HepG2 (cell line): Measurements from ENCODE around the gene PLGRKT. TPM values are rescaled to one million over a fixed set of nuclear protein-coding genes. Genes with fewer than 3 reads are reported as not detected.

Experiments used
- CBX2 ChIP-seq, 2 experiments: fragments of 200-600 bp in 1 of 2; sonication (generic); formaldehyde crosslinking in 1 of 2; IDR thresholded peaks; 2 replicates each; pipeline versions ENCODE4 v1.7.0 to v1.8.1; 2018 to 2022; ENCODE audit warnings: low read depth in 2 of 2, low read length in 1 of 2, mild to moderate bottlenecking in 1 of 2, missing genetic modification reagents in 1 of 2
- NR2C2 ChIP-seq: sonication (generic); formaldehyde crosslinking; IDR thresholded peaks from 2 replicates; pipeline ENCODE4 v1.4.0; 2020; ENCODE audit warnings: missing genetic modification reagents, mild to moderate bottlenecking, moderate library complexity, borderline replicate concordance
- RARA ChIP-seq: IDR thresholded peaks from 2 replicates; pipeline ENCODE4 v1.6.1; 2016; ENCODE audit warnings: missing genetic modification reagents, missing compliant biosample characterization
- RORA ChIP-seq: sonication (generic); formaldehyde crosslinking; IDR thresholded peaks from 2 replicates; pipeline ENCODE4 v1.5.0; 2020; ENCODE audit warnings: mild to moderate bottlenecking, missing genetic modification reagents, moderate library complexity
- ZNF761 ChIP-seq: sonication (generic); formaldehyde crosslinking; conservative IDR thresholded peaks from 2 replicates; pipeline ENCODE4 v1.4.0; 2020; ENCODE audit warnings: mild to moderate bottlenecking, missing genetic modification reagents
- polyA plus RNA-seq, 8 experiments: library from polyadenylated mRNA; depleted of rRNA in 3 of 8; stranded (reverse) in 7 of 8; unstranded in 1 of 8; fragments of >200 nt; fragmentation: Illumina TruSeq in 4 of 8; extraction: Trizol in 4 of 8; gene quantifications; 2 replicates each; pipeline versions ENCODE4 v1.2.1 to v1.2.3, GENCODE V29; 2011 to 2016; ENCODE audit warnings: low read depth in 4 of 8, missing spikeins in 1 of 8, mixed read lengths in 1 of 8; ENCODE audit not compliant: insufficient read depth in 1 of 8
- total RNA-seq, 5 experiments: library from RNA; depleted of rRNA; stranded (reverse); fragments of >200 nt; fragmentation: Illumina TruSeq; extraction: Trizol; gene quantifications; 2 replicates each; pipeline ENCODE4 v1.2.3, GENCODE V29; 2016; ENCODE audit warnings: low read depth in 1 of 5
- TF ChIP-seq, protein P1 (sequence below): sonication (generic); formaldehyde crosslinking; IDR thresholded peaks from one replicate; pipeline ENCODE4 v1.5.1; 2020; ENCODE audit warnings: mild to moderate bottlenecking, missing genetic modification reagents; ENCODE audit errors: not compliant biosample characterization

Gene PLGRKT
- total and polyA plus RNA-seq, 2 of the 13 experiments (the other 11 are each of a cell fraction or from before 2014, with no cell fraction given) = 5.0 to 15.8 TPM

GRCh38 chr9:5455181-5455580, 17.5 kb upstream of the PLGRKT start (continued):
- TF ChIP-seq, protein P1, sequence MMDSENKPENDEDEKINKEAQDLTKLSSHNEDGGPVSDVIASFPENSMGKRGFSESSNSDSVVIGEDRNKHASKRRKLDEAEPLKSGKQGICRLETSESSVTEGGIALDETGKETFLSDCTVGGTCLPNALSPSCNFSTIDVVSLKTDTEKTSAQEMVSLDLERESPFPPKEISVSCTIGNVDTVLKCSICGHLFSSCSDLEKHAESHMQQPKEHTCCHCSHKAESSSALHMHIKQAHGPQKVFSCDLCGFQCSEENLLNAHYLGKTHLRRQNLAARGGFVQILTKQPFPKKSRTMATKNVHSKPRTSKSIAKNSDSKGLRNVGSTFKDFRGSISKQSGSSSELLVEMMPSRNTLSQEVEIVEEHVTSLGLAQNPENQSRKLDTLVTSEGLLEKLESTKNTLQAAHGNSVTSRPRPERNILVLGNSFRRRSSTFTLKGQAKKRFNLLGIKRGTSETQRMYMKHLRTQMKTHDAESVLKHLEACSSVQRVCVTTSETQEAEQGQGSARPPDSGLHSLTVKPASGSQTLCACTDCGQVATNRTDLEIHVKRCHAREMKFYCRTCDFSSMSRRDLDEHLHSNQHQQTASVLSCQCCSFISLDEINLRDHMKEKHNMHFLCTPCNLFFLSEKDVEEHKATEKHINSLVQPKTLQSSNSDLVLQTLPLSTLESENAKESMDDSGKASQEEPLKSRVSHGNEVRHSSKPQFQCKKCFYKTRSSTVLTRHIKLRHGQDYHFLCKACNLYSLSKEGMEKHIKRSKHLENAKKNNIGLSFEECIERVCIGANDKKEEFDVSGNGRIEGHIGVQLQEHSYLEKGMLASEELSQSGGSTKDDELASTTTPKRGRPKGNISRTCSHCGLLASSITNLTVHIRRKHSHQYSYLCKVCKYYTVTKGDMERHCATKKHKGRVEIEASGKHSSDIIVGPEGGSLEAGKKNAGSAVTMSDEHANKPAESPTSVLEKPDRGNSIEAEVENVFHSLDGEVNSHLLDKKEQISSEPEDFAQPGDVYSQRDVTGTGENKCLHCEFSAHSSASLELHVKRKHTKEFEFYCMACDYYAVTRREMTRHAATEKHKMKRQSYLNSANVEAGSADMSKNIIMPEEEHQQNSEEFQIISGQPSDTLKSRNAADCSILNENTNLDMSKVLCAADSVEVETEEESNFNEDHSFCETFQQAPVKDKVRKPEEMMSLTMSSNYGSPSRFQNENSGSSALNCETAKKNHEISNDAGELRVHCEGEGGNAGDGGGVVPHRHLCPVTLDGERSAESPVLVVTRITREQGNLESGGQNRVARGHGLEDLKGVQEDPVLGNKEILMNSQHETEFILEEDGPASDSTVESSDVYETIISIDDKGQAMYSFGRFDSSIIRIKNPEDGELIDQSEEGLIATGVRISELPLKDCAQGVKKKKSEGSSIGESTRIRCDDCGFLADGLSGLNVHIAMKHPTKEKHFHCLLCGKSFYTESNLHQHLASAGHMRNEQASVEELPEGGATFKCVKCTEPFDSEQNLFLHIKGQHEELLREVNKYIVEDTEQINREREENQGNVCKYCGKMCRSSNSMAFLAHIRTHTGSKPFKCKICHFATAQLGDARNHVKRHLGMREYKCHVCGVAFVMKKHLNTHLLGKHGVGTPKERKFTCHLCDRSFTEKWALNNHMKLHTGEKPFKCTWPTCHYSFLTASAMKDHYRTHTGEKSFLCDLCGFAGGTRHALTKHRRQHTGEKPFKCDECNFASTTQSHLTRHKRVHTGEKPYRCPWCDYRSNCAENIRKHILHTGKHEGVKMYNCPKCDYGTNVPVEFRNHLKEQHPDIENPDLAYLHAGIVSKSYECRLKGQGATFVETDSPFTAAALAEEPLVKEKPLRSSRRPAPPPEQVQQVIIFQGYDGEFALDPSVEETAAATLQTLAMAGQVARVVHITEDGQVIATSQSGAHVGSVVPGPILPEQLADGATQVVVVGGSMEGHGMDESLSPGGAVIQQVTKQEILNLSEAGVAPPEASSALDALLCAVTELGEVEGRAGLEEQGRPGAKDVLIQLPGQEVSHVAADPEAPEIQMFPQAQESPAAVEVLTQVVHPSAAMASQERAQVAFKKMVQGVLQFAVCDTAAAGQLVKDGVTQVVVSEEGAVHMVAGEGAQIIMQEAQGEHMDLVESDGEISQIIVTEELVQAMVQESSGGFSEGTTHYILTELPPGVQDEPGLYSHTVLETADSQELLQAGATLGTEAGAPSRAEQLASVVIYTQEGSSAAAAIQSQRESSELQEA = no peak
- TF ChIP-seq NR2C2 (CRISPR knock-in tag) (no peak), CBX2 (IDR thresholded peaks at IDR 0.05; ENCODE audit: low read depth, low read length) (no peak), CBX2 (CRISPR knock-in tag; IDR thresholded peaks at IDR 0.05; ENCODE audit: low read depth) (no peak), RORA (CRISPR knock-in tag) (no peak), RARA (no peak), ZNF761 (CRISPR knock-in tag) (no peak)
